Adipocyte (in vitro differentiated cells): ENCODE data around the gene AHDC1.

ENCODE experiments used
- DNase-seq: peaks from one replicate; pipeline ENCODE4 v3.0.0-alpha.2; 2015; ENCODE audit warnings: low read depth
- H3K27me3 ChIP-seq: replicated peaks from 2 replicates; pipeline ENCODE4 v1.7.0; 2013; ENCODE audit warnings: mild to moderate bottlenecking, low read length, moderate library complexity; ENCODE audit not compliant: control insufficient read depth, insufficient read depth
- H3K36me3 ChIP-seq: 2 replicates; pipeline ENCODE4 v1.7.0; 2013; ENCODE audit warnings: low read length, mild to moderate bottlenecking, moderate library complexity; ENCODE audit not compliant: control insufficient read depth, insufficient read depth, severe bottlenecking
- H3K4me1 ChIP-seq: 2 replicates; pipeline ENCODE4 v1.7.0; 2013; ENCODE audit warnings: mild to moderate bottlenecking, low read length, moderate library complexity; ENCODE audit not compliant: control insufficient read depth, insufficient read depth
- H3K4me3 ChIP-seq: 2 replicates; pipeline ENCODE4 v1.7.0; 2013; ENCODE audit warnings: mild to moderate bottlenecking, low read length, moderate library complexity
- H3K9ac ChIP-seq: 2 replicates; pipeline ENCODE4 v1.7.0; 2013; ENCODE audit warnings: mild to moderate bottlenecking, low read length, moderate library complexity
- H3K9me3 ChIP-seq: 2 replicates; pipeline ENCODE4 v1.7.0; 2013; ENCODE audit warnings: mild to moderate bottlenecking, low read length, moderate library complexity; ENCODE audit not compliant: control insufficient read depth

AHDC1 gene

GRCh38 chr1:27536767-27537166 lies 67.2 kb downstream of the AHDC1 start:
- DNase-seq, result peak; percentile 84
- Histone ChIP-seq H3K9me3 (no peaks in the 10 kb centered on the region), H3K4me1 (peaks cover 49% of the 10 kb centered on the region), H3K27me3 (no peaks in the 10 kb centered on the region), H3K4me3 (peak overlapping the region; percentile 10), H3K36me3 (peaks cover 20% of the 10 kb centered on the region), H3K9ac (peak overlapping the region; percentile 76)

- H3K9me3 ChIP-seq, result no peaks in the 10 kb centered on the region
- H3K27me3 ChIP-seq, result no peaks in the 10 kb centered on the region
- peaks cover 20% of the 10 kb centered on the region for H3K36me3 ChIP-seq
- H3K9ac ChIP-seq, result peak overlapping the region; percentile 76
- peaks cover 49% of the 10 kb centered on the region for H3K4me1 ChIP-seq
- no peak for DNase-seq
- H3K4me3 ChIP-seq, result no peak overlapping the region
These were observed 67.8 kb downstream of the AHDC1 start for GRCh38 chr1:27536010-27536757.

- no peak for DNase-seq
- Histone ChIP-seq H3K27me3 (no peaks in the 10 kb centered on the region), H3K9me3 (no peaks in the 10 kb centered on the region), H3K9ac (peak overlapping the region; percentile 0), H3K4me1 (peaks cover 46% of the 10 kb centered on the region), H3K4me3 (no peak overlapping the region), H3K36me3 (peaks cover 20% of the 10 kb centered on the region)
These were observed 68.6 kb downstream of the AHDC1 start for GRCh38 chr1:27535386-27535785.

- H3K4me1 ChIP-seq, result peaks cover 36% of the 10 kb centered on the region
- peaks cover 20% of the 10 kb centered on the region for H3K36me3 ChIP-seq
- H3K9me3 ChIP-seq, result no peaks in the 10 kb centered on the region
- DNase-seq, result no peak
- no peak overlapping the region for H3K4me3 ChIP-seq
- no peak overlapping the region for H3K9ac ChIP-seq
- no peaks in the 10 kb centered on the region for H3K27me3 ChIP-seq
These were observed 71.8 kb downstream of the AHDC1 start for GRCh38 chr1:27531959-27532685.

- Histone ChIP-seq H3K4me1 (peaks cover 31% of the 10 kb centered on the region), H3K9me3 (no peaks in the 10 kb centered on the region), H3K36me3 (peaks cover 20% of the 10 kb centered on the region), H3K9ac (no peak overlapping the region), H3K27me3 (no peaks in the 10 kb centered on the region), H3K4me3 (no peak overlapping the region)
- no peak for DNase-seq
These were observed 73.8 kb downstream of the AHDC1 start for GRCh38 chr1:27530192-27530591.

DNA sequence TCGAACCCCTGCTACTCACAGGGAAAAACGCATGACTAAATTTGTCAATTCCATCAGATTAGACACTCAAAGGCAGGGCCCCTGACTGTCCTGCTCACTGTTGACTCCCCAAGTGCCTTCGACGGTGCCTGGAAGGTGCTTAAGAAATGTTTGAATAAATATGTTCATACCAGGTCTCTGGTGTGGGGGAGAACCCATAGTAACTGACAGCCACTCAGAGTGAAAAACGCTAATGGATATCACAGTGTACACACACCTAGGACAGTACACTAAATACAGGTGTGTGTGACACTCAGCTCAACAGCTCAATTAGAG lies 74.3 kb downstream of the AHDC1 start:
- no peaks in the 10 kb centered on the region for H3K27me3 ChIP-seq
- no peak for DNase-seq
- no peaks in the 10 kb centered on the region for H3K9me3 ChIP-seq
- peaks cover 20% of the 10 kb centered on the region for H3K36me3 ChIP-seq
- peaks cover 34% of the 10 kb centered on the region for H3K4me1 ChIP-seq
- H3K9ac ChIP-seq, result peak overlapping the region; percentile 43
- no peak overlapping the region for H3K4me3 ChIP-seq

DNA sequence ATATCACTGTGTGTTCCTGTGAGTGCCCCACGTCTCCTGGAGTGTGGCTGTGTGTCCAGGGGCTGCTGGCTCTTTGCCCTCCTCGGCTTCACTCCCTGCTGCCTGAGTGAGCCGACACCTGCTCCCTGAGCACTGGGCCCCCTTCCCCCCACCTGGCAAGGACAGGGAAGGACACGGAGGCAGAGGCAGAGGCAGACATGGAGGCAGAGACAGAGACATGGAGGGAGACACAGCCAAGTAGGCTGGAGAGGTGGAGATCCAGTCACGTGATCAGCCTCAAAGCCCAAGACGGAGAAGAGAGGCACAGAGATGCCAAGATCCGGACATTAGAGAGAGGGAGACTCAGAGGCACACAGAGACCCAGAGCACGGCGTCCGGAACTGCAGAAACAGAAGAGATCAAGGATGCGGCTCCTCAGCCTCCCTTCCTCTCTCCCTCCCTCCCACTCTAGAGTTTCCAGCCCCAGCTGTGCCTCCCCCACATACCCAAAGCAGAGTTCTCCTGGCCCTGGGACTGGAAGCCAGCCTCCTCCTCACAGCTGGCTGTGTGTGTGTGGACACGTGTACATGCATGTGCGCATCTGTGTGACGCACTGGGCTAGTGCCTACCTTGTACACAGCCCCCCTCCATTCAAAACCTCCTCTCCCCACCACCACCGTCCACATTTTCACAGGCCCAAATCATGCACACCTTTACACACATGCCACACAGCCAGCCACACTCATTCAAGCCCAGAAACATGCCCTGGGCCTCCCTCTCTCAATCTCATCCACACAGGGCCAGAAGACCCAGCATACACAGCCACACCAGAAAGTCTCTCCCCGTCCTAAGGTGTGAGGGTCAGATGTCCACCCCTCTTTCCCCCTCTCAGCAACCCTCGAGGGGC lies 74.9 kb downstream of the AHDC1 start:
- Histone ChIP-seq H3K27me3 (no peaks in the 10 kb centered on the region), H3K4me1 (peaks cover 35% of the 10 kb centered on the region), H3K9me3 (no peaks in the 10 kb centered on the region), H3K4me3 (peak overlapping the region; percentile 17), H3K36me3 (peaks cover 20% of the 10 kb centered on the region), H3K9ac (peak overlapping the region; percentile 43)
- DNase-seq, result peak; percentile 54

GRCh38 chr1:27527890-27528817 lies 75.8 kb downstream of the AHDC1 start:
- Histone ChIP-seq H3K36me3 (peaks cover 11% of the 10 kb centered on the region), H3K4me1 (peaks cover 42% of the 10 kb centered on the region), H3K4me3 (peak overlapping the region; percentile 17), H3K9ac (peak overlapping the region; percentile 43), H3K9me3 (no peaks in the 10 kb centered on the region), H3K27me3 (no peaks in the 10 kb centered on the region)
- no peak for DNase-seq

DNA sequence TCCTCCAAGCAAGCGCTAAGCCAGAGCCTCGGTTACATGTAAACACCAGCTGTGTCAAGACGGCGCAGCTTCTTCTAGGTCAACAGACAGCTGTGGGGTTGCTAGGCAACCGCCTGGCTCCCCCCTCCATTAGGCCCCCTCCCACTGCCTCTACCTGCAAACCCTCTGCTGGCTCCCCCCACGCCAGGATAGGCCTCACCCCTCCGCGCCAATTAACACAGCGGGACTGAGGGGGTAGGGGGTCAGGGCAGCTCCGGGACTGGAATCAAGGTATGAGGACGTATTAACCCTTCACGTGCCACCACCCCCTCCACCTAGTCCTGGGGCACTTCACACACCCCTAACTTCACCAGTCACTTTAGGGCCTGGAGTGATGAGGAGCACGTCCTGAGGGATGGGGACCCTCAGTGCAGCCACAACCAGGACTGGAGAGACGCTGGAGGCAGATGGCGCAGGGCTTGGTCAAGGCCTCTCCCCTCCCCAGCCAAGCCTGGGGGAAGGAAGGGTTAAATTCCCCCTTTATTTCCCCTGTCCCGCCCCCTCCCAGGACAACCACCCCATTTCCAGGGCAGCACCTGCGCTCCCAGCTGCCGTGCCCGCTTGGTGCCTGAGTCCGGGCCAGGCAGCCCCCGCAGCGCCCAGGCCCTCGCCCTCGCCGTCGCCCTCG lies 76.6 kb downstream of the AHDC1 start:
- peaks cover 3% of the 10 kb centered on the region for H3K36me3 ChIP-seq
- no peak overlapping the region for H3K4me3 ChIP-seq
- peaks cover 50% of the 10 kb centered on the region for H3K4me1 ChIP-seq
- no peaks in the 10 kb centered on the region for H3K27me3 ChIP-seq
- no peaks in the 10 kb centered on the region for H3K9me3 ChIP-seq
- no peak for DNase-seq
- peak overlapping the region; percentile 43 for H3K9ac ChIP-seq

- peaks cover 55% of the 10 kb centered on the region for H3K4me1 ChIP-seq
These were observed 77.2 kb downstream of the AHDC1 start for GRCh38 chr1:27526569-27527222.

More at GRCh38 chr1:27526569-27527222, 77.2 kb downstream of the AHDC1 start:
- Histone ChIP-seq H3K9me3 (no peaks in the 10 kb centered on the region), H3K9ac (peak overlapping the region; percentile 24), H3K27me3 (no peaks in the 10 kb centered on the region), H3K36me3 (no peaks in the 10 kb centered on the region), H3K4me3 (no peak overlapping the region)
- DNase-seq, result no peak
